OCI-LY7 (cell line): Measurements from ENCODE around the gene PLEKHH3. TPM values are rescaled to one million over a fixed set of nuclear protein-coding genes. Genes with fewer than 3 reads are reported as not detected.

Source experiments
- BruUV-seq: library from RNA; stranded (reverse); fragments of 400-500 nt; replicated peaks from 2 replicates; lab custom pipeline; 2021; lab: Mats Ljungman, UMichigan
- CTCF ChIA-PET: fragments of 300-600 bp; sonication (Branson Sonifier 250); formaldehyde crosslinking; loops from one replicate; lab custom pipeline; 2022; ENCODE audit warnings: antibody characterized with exemption; ENCODE audit not compliant: unreplicated experiment; lab: Charles Lee
- POLR2A ChIA-PET: fragments of 300-600 bp; sonication (Branson Sonifier 250); formaldehyde crosslinking; loops from one replicate; lab custom pipeline; 2022; ENCODE audit warnings: antibody characterized with exemption; lab: Charles Lee
- DNase-seq: peaks from one replicate; pipeline ENCODE4 v3.0.0-alpha.2; 2015; ENCODE audit warnings: low spot score
- H2AFZ ChIP-seq: fragments of 200-600 bp; sonication (generic), shearing (Covaris generic); 2 replicates; pipeline ENCODE4 v1.6.1; 2014; ENCODE audit warnings: mild to moderate bottlenecking, antibody characterized with exemption, low read length, moderate library complexity
- H3K27ac ChIP-seq: fragments of 200-600 bp; sonication (generic); 2 replicates; pipeline ENCODE4 v1.5.1; 2014; ENCODE audit warnings: mixed run types, low read depth, mild to moderate bottlenecking, moderate library complexity, low read length, inconsistent platforms; ENCODE audit not compliant: poor library complexity, severe bottlenecking
- H3K36me3 ChIP-seq: fragments of 200-600 bp; sonication (generic); 2 replicates; pipeline ENCODE4 v1.6.1; 2014; ENCODE audit warnings: mild to moderate bottlenecking, antibody characterized with exemption, low read length, moderate library complexity, mixed read lengths; ENCODE audit not compliant: insufficient read depth
- H3K4me1 ChIP-seq: fragments of 200-600 bp; sonication (generic); 2 replicates; pipeline ENCODE4 v1.5.1; 2014; ENCODE audit warnings: mild to moderate bottlenecking, low read length; ENCODE audit not compliant: insufficient read depth, poor library complexity, severe bottlenecking
- H3K4me2 ChIP-seq: fragments of 200-600 bp; sonication (generic); 2 replicates; pipeline ENCODE4 v1.6.1; 2014; ENCODE audit warnings: mild to moderate bottlenecking, low read length
- H3K4me3 ChIP-seq: fragments of 200-600 bp; sonication (generic); 2 replicates; pipeline ENCODE4 v1.5.1; 2014; ENCODE audit warnings: mild to moderate bottlenecking, low read depth, low read length; ENCODE audit not compliant: poor library complexity, severe bottlenecking
- H3K79me2 ChIP-seq: fragments of 200-600 bp; sonication (generic); 2 replicates; pipeline ENCODE4 v1.6.1; 2016; ENCODE audit warnings: low read depth, mild to moderate bottlenecking, low read length, moderate library complexity, mixed read lengths; ENCODE audit not compliant: insufficient read depth
- H3K9me2 ChIP-seq: fragments of 200-600 bp; sonication (generic); 2 replicates; pipeline ENCODE4 v1.6.1; 2016; ENCODE audit warnings: mild to moderate bottlenecking, low read length, mixed read lengths; ENCODE audit not compliant: insufficient read depth
- H3K9me3 ChIP-seq: fragments of 200-600 bp; sonication (generic); 2 replicates; pipeline ENCODE4 v1.6.1; 2014; ENCODE audit warnings: mild to moderate bottlenecking, mixed run types, low read length, mixed read lengths
- H4K20me1 ChIP-seq: fragments of 200-600 bp; sonication (generic); 2 replicates; pipeline ENCODE4 v1.6.1; 2014; ENCODE audit warnings: mild to moderate bottlenecking, antibody characterized with exemption, low read length, moderate library complexity, mixed read lengths; ENCODE audit not compliant: insufficient read depth
- EZH2phosphoT487 ChIP-seq: fragments of 200-600 bp; sonication (generic); IDR thresholded peaks from 2 replicates; pipeline ENCODE4 v1.6.1; 2018; ENCODE audit warnings: low read depth, borderline replicate concordance, mild to moderate bottlenecking, mixed run types, antibody characterized with exemption, low read length, moderate library complexity, mixed read lengths
- intact Hi-C: fragments of 100-400 bp; cut with micrococcal nuclease; formaldehyde crosslinking; loops from one replicate; pipeline ENCODE4 v1.10.0; 2022; ENCODE audit not compliant: unreplicated experiment
- total RNA-seq, 2 experiments: library from RNA; depleted of rRNA in 1 of 2; stranded (reverse); fragments of >200 nt in 1 of 2; shearing (Covaris generic) in 1 of 2; gene quantifications; 2 replicates each; pipeline ENCODE4 v1.2.3, GENCODE V29; 2014 to 2022
- TF ChIP-seq, protein P1 (sequence below): fragments of 200-600 bp; sonication (generic); conservative IDR thresholded peaks from 2 replicates; pipeline ENCODE4 v1.5.1; 2014; ENCODE audit warnings: mild to moderate bottlenecking, antibody characterized with exemption, low read length, moderate library complexity, mixed read lengths

The PLEKHH3 gene
- total RNA-seq, 2 experiments from 2014 or later, result 24.4 to 47.5 TPM

DNA sequence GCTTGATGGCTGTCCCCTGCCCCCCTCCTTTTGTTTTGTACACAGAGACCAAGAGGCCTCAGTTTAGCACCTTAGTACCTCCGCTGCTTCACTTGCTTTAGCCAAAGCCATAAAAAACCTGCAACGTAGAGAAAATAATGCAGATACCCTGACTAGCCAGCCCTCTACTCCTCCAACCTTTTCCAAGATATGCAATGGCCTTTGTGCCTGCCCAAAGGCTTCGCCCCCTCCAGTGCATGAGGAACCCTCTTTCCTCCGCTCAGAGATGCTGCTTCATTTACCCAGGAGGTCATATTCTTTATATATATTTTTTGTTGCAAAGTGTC is 22.6 kb upstream of the PLEKHH3 start:
- Histone ChIP-seq H3K79me2 (no peaks in the 10 kb centered on the region), H3K4me1 (peaks cover 3% of the 10 kb centered on the region), H4K20me1 (no peaks in the 10 kb centered on the region), H3K4me2 (no peak overlapping the region), H2AFZ (no peak overlapping the region), H3K27ac (no peak overlapping the region), H3K9me3 (no peaks in the 10 kb centered on the region), H3K36me3 (peaks cover 22% of the 10 kb centered on the region), H3K9me2 (no peaks in the 10 kb centered on the region), H3K4me3 (no peak overlapping the region)
- TF ChIP-seq EZH2phosphoT487, result no peak
- TF ChIP-seq, protein P1, sequence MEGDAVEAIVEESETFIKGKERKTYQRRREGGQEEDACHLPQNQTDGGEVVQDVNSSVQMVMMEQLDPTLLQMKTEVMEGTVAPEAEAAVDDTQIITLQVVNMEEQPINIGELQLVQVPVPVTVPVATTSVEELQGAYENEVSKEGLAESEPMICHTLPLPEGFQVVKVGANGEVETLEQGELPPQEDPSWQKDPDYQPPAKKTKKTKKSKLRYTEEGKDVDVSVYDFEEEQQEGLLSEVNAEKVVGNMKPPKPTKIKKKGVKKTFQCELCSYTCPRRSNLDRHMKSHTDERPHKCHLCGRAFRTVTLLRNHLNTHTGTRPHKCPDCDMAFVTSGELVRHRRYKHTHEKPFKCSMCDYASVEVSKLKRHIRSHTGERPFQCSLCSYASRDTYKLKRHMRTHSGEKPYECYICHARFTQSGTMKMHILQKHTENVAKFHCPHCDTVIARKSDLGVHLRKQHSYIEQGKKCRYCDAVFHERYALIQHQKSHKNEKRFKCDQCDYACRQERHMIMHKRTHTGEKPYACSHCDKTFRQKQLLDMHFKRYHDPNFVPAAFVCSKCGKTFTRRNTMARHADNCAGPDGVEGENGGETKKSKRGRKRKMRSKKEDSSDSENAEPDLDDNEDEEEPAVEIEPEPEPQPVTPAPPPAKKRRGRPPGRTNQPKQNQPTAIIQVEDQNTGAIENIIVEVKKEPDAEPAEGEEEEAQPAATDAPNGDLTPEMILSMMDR, result no peak
- ChIA-PET POLR2A (interaction anchor here (0.7 kb wide), 1 partner anchor 18 kb away, joined by 3 read pairs; no protein-coding TSS in a partner anchor), CTCF (interaction anchor here (0.6 kb wide), 1 partner anchor 124 kb away, joined by 11 read pairs; no protein-coding TSS in a partner anchor)
- no peak for DNase-seq
- intact Hi-C loops, result no loop called here
- no TSS peak for BruUV-seq

DNA sequence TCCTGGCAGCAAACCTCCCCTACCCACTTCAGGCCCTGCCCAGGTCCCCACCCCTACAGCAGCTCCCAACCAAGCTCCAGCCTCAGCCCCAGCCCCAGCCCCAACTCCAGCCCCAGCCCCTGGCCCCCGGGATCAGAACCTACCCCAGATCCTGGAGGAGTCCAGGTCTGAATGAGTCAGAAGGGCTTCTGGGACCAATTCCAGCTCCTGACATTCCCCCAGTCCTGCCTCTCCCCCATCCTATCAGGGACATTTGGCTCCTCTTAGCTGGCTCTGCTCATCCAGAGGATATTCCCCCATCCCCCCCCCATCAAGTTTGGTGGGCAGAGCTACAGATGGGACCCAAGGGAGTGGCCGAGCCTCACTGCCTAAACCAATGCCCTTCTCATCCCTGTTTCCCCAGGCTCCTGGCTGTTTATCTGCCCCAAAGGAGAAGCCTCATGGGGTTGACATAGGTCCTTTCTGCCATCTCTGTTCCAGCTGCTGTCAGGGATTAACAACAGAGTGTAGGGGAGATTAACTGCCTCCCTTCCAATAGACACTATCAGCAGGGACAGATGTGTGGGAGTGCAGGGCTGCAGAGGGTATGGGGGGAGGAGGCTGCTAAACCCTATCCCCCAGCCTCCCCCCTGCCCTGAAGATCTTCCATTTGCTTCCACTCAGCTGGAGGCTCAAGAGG is 22.1 kb upstream of the PLEKHH3 start:
- Histone ChIP-seq H2AFZ (no peak overlapping the region), H3K4me1 (peaks cover 3% of the 10 kb centered on the region), H3K4me2 (no peak overlapping the region), H4K20me1 (no peaks in the 10 kb centered on the region), H3K4me3 (no peak overlapping the region), H3K9me3 (no peaks in the 10 kb centered on the region), H3K79me2 (no peaks in the 10 kb centered on the region), H3K9me2 (no peaks in the 10 kb centered on the region), H3K36me3 (peaks cover 17% of the 10 kb centered on the region), H3K27ac (no peak overlapping the region)
- no TSS peak for BruUV-seq
- DNase-seq, result no peak
- no peak for TF ChIP-seq EZH2phosphoT487
- TF ChIP-seq, protein P1, result no peak
- ChIA-PET POLR2A (interaction anchor here (0.7 kb wide), 1 partner anchor 19 kb away, joined by 3 read pairs; no protein-coding TSS in a partner anchor), CTCF (interaction anchor here (0.6 kb wide), 1 partner anchor 125 kb away, joined by 11 read pairs; no protein-coding TSS in a partner anchor)
- intact Hi-C loops, result no loop called here
